ENCODE measurements around the gene OTC. TPM values are rescaled to one million over a fixed set of nuclear protein-coding genes. Genes with fewer than 3 reads are reported as not detected.

Gene OTC
- polyA plus RNA-seq, 1 donor: not detected

DNA sequence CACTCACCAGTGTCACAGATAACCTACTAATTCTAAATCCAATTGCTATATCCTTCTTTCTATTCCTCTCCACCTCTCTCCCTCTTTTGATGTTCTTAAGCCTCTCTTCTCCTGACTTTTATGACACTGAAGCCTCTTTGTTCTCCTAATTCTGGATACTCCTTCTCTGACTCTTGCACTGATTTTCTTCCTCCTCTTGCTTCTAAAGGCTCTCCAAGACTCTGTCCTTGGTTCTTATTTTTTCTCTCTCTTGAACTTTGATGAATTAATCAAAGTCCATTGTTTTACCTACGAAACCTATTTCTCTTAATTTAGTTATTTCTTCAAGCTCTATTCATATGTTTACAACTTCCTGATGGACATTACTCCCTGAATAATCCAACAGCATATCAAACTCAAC is 113.3 kb downstream of the OTC start:
- DNase-seq (ENCODE audit: low read depth): no peak

DNA sequence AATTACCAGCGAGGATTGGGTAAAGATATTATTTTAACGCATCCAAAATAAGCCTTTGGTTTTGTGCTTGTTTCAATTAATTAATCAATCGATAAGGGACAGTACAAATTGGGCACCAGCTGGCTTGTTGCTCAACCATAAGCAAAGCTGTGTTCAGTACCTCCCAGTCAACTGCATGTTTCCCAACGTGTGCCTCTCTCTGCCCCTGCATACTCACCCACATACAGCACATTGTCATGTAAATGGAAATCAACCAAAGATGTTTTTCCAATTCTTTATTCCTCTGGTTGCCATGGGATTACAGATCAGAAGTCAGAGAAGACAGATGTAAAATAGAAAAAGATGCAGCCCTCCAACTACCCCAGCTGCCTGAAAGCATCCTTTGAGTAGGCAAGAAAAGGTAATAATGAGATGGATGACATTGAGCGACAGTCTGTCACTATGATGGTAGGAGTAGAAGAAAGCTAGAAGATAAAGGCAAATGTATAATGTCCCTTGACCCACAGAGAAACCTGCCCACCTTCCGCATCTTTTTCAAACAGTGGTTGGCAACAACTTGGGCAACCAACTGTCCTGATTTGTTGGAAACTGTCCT is 116.3 kb downstream of the OTC start:
- DNase-seq (ENCODE audit: low read depth): no peak

Other genes with a start within 250 kb of the OTC start
- 26.6 TPM for gene SRPX, start 131.7 kb upstream of the OTC start, polyA plus RNA-seq (ENCODE audit: insufficient read length)
- gene RPGR, start 25.1 kb upstream of the OTC start, polyA plus RNA-seq (ENCODE audit: insufficient read length): 5.4 TPM
- gene TSPAN7, start 208.9 kb downstream of the OTC start, polyA plus RNA-seq (ENCODE audit: insufficient read length): 122 TPM

Data from forelimb muscle (tissue), 1 donor.